CD4-positive, CD25-positive, alpha-beta regulatory T cell (primary cell): ENCODE measurements around the gene FCRL5. TPM values are rescaled to one million over a fixed set of nuclear protein-coding genes. Genes with fewer than 3 reads are reported as not detected.
"Not testable (repeated sequence)": the region's sequence is repeated elsewhere in the genome, so short reads cannot be mapped to it uniquely, and the experiment has no call there.

ENCODE experiments used
- ATAC-seq, 2 donors: fragments of 150-1000 bp; cut with Tn5 transposase; one replicate each; pipeline ENCODE4 v1.10.0; 2021; ENCODE audit warnings: low read depth in 2 of 2, moderate number of reproducible peaks in 2 of 2, moderate library complexity in 1 of 2
- DNase-seq, 3 donors: peaks; one replicate each; pipeline versions ENCODE4 v3.0.0 to v3.0.0-alpha.2; 2012 to 2022; ENCODE audit warnings: mixed read lengths in 1 of 3
- H3K27ac ChIP-seq: one replicate; pipeline ENCODE4 v1.7.0; 2013; ENCODE audit warnings: mild to moderate bottlenecking, low read length; ENCODE audit not compliant: insufficient read depth, poor library complexity, severe bottlenecking
- H3K27me3 ChIP-seq: one replicate; pipeline ENCODE4 v1.7.0; 2013; ENCODE audit warnings: low read length; ENCODE audit not compliant: control insufficient read depth, insufficient read depth
- H3K36me3 ChIP-seq: one replicate; pipeline ENCODE4 v1.7.0; 2013; ENCODE audit warnings: mild to moderate bottlenecking, low read length, moderate library complexity; ENCODE audit not compliant: control insufficient read depth, insufficient read depth
- H3K4me1 ChIP-seq: 2 replicates; pipeline ENCODE4 v1.7.0; 2013; ENCODE audit warnings: mild to moderate bottlenecking, low read length; ENCODE audit not compliant: insufficient read depth, control insufficient read depth, poor library complexity, severe bottlenecking
- H3K4me3 ChIP-seq: one replicate; pipeline ENCODE4 v1.7.0; 2013; ENCODE audit warnings: low read depth, mild to moderate bottlenecking, low read length, moderate library complexity
- H3K9me3 ChIP-seq, 2 experiments: 1 replicate in 1 of 2; 2 replicates in 1 of 2; pipeline ENCODE4 v1.7.0; 2013; ENCODE audit warnings: low read length in 2 of 2, mild to moderate bottlenecking in 1 of 2, moderate library complexity in 1 of 2; ENCODE audit not compliant: control insufficient read depth in 2 of 2
- H3K27ac Mint-ChIP-seq, 3 donors: one replicate each; pipeline ENCODE4 v1.8.0; 2020 to 2022; ENCODE audit warnings: mild to moderate bottlenecking in 3 of 3, mixed read lengths in 3 of 3, moderate library complexity in 2 of 3
- H3K27me3 Mint-ChIP-seq: one replicate; pipeline ENCODE4 v1.8.0; 2022; ENCODE audit warnings: mild to moderate bottlenecking, mixed read lengths
- H3K36me3 Mint-ChIP-seq: one replicate; pipeline ENCODE4 v1.8.0; 2020; ENCODE audit warnings: mixed read lengths
- H3K4me1 Mint-ChIP-seq, 4 donors: one replicate each; pipeline ENCODE4 v1.8.0; 2020 to 2022; ENCODE audit warnings: mixed read lengths in 4 of 4, mild to moderate bottlenecking in 1 of 4
- H3K4me3 Mint-ChIP-seq, 4 donors: one replicate each; pipeline ENCODE4 v1.8.0; 2020 to 2022; ENCODE audit warnings: mild to moderate bottlenecking in 4 of 4, mixed read lengths in 4 of 4, moderate library complexity in 3 of 4
- H3K9me3 Mint-ChIP-seq, 7 donors: one replicate each; pipeline ENCODE4 v1.8.0; 2020 to 2022; ENCODE audit warnings: mixed read lengths in 7 of 7, mild to moderate bottlenecking in 3 of 7, moderate library complexity in 2 of 7
- polyA plus RNA-seq, 4 donors: library from polyadenylated mRNA; unstranded; fragments of 300-500 nt; fragmentation: Illumina TruSeq; gene quantifications; one replicate each; pipeline ENCODE4 v1.2.3, GENCODE V29; 2021
- total RNA-seq: library from RNA; stranded (reverse); gene quantifications from one replicate; pipeline ENCODE4 v1.2.3, GENCODE V29; 2022

Gene FCRL5
- total and polyA plus RNA-seq, 5 donors from 2014 or later = 0.22 TPM; not detected in 4

DNA sequence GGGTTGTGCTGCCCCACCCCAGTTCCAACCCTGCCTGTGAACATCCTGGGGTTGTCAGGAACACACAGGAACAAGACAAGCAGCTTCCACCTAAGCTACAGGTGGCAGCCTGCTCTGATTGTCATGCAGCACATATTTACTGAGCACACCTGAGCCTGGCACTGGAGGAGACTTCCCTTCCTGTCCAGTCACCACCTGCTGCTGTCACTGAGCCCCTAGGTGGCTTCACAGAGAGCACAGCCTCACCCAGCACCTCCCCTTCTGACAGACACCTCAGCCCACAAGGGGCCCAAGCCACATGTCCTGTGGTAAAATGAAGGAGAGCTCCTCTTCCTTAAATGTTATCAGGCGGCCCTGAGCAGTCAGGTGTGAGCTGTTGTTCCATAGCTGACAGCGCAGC, 65.9 kb downstream of the FCRL5 start:
- H3K4me1 ChIP-seq, H3K4me3 Mint-ChIP-seq, H3K36me3 Mint-ChIP-seq, H3K27ac Mint-ChIP-seq, H3K27me3 ChIP-seq, H3K4me1 Mint-ChIP-seq, H3K36me3 ChIP-seq, DNase-seq, H3K4me3 ChIP-seq, H3K9me3 ChIP-seq, H3K27me3 Mint-ChIP-seq, H3K9me3 Mint-ChIP-seq, H3K27ac ChIP-seq, ATAC-seq: not testable (repeated sequence)

DNA sequence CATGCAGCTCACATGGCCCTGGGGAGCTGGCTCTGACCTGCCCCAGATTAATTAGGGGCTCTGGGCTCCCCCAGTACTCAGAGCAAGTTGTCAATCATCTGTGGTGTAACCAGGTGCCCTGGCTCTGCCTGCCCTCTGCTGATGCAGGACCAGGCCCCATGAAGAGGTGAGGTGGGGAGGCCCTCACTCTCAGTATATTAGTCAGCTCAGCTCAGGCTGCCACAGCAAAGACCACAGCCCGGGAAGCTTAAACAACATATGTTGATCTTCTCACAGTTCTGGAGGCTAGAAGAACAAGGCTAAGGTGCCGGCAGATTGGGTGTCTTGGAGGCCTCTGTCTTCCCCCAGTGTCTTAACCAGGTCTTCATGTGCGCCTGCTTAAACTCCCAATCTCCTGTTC, 66.5 kb downstream of the FCRL5 start:
- Histone ChIP-seq H3K4me3 (no peak overlapping the region), H3K9me3 (no peaks in the 10 kb centered on the region), H3K27me3 (no peaks in the 10 kb centered on the region), H3K36me3 (no peaks in the 10 kb centered on the region), H3K27ac (no peak overlapping the region), H3K4me1 (no peaks in the 10 kb centered on the region)
- Mint-ChIP-seq H3K4me3 (no peak overlapping the region), H3K4me1 (peaks cover 0 to 2% (median 0%) of the 10 kb centered on the region in 4 donors), H3K27ac (no peak overlapping the region), H3K9me3 (peaks cover 0 to 3% (median 0%) of the 10 kb centered on the region in 7 donors), H3K36me3 (no peaks in the 10 kb centered on the region), H3K27me3 (peaks cover 8% of the 10 kb centered on the region)
- DNase-seq (no peak), ATAC-seq (no peak)

GRCh38 chr1:157484573-157484972, 67.7 kb downstream of the FCRL5 start:
- H3K9me3 Mint-ChIP-seq = peaks cover 0 to 6% (median under 1%) of the 10 kb centered on the region in 7 donors
- no peaks in the 10 kb centered on the region for H3K27me3 ChIP-seq
- H3K4me3 Mint-ChIP-seq = no peak overlapping the region
- no peaks in the 10 kb centered on the region for H3K36me3 ChIP-seq
- DNase-seq (no peak), ATAC-seq (no peak)
- H3K4me1 Mint-ChIP-seq = peaks cover 0 to 2% (median 0%) of the 10 kb centered on the region in 4 donors
- no peak overlapping the region for H3K4me3 ChIP-seq
- peaks cover 4% of the 10 kb centered on the region for H3K27me3 Mint-ChIP-seq
- H3K4me1 ChIP-seq = no peaks in the 10 kb centered on the region
- no peak overlapping the region for H3K27ac Mint-ChIP-seq
- H3K9me3 ChIP-seq = peaks cover 0 to 3% of the 10 kb centered on the region in 2 experiments
- H3K36me3 Mint-ChIP-seq = peaks cover under 1% of the 10 kb centered on the region
- H3K27ac ChIP-seq = no peak overlapping the region

DNA sequence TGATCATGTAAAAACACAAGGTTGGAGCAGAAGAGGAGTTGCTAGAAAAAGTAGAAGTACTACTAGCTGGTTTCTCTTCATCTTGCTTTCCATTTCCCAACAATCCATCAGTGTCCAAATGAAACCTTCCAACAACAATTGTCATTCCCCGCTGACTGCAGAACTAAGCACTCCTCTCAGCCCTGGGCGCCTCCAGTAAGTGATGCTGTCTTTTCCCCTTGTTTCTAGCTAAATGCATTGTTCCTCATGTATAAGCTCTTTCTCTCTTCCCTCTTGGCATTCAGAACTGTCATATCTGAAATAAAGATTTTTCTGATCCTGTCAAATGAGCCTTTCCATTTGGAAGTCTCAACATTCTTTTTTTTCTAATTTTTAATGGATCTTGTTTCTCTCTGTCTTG, 68.7 kb downstream of the FCRL5 start:
- Mint-ChIP-seq H3K27ac (no peak overlapping the region), H3K4me1 (peaks cover 0 to 2% (median 0%) of the 10 kb centered on the region in 4 donors), H3K9me3 (peaks cover 0 to 10% (median 4%) of the 10 kb centered on the region in 7 donors), H3K27me3 (no peaks in the 10 kb centered on the region), H3K4me3 (no peak overlapping the region), H3K36me3 (peaks cover 7% of the 10 kb centered on the region)
- Histone ChIP-seq H3K9me3 (peaks cover 0 to 3% of the 10 kb centered on the region in 2 experiments), H3K4me3 (no peak overlapping the region), H3K36me3 (no peaks in the 10 kb centered on the region), H3K27me3 (no peaks in the 10 kb centered on the region), H3K27ac (no peak overlapping the region), H3K4me1 (no peaks in the 10 kb centered on the region)
- no peak for DNase-seq
- no peak for ATAC-seq

DNA sequence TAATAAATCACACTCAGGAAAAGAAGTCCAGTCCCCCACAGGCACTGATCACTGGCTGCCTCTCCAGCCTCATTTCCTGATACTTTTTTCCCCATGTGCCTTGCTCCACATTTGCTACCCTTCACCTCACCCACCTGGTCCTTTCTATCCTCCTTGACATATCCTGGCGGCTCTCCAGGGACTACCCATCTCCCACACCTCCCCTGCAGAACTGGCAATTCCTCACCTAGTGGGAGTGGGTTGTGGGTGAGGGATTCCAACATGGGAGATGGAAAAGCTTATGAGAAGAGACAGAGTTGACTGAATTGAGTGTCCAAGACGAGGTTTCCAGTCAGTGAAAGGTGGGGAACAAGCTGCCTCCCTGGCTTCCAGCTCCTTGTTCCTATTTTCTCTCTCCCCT, 69.6 kb downstream of the FCRL5 start:
- Mint-ChIP-seq H3K36me3 (peaks cover 7% of the 10 kb centered on the region), H3K9me3 (peaks cover 0 to 19% (median 6%) of the 10 kb centered on the region in 7 donors), H3K4me1 (peaks cover 0 to 2% (median 0%) of the 10 kb centered on the region in 4 donors), H3K27me3 (no peaks in the 10 kb centered on the region), H3K27ac (no peak overlapping the region), H3K4me3 (no peak overlapping the region)
- H3K9me3 ChIP-seq = peaks cover 0 to 3% of the 10 kb centered on the region in 2 experiments
- no peak overlapping the region for H3K4me3 ChIP-seq
- no peak overlapping the region for H3K27ac ChIP-seq
- H3K4me1 ChIP-seq = no peaks in the 10 kb centered on the region
- no peaks in the 10 kb centered on the region for H3K27me3 ChIP-seq
- H3K36me3 ChIP-seq = no peaks in the 10 kb centered on the region
- ATAC-seq = no peak
- no peak for DNase-seq

GRCh38 chr1:157482174-157482573, 70.1 kb downstream of the FCRL5 start:
- no peak overlapping the region for H3K27ac Mint-ChIP-seq
- Histone ChIP-seq H3K27me3 (no peaks in the 10 kb centered on the region), H3K9me3 (peaks cover 0 to 3% of the 10 kb centered on the region in 2 experiments), H3K36me3 (no peaks in the 10 kb centered on the region), H3K27ac (no peak overlapping the region), H3K4me3 (no peak overlapping the region), H3K4me1 (no peaks in the 10 kb centered on the region)
- no peak overlapping the region for H3K4me3 Mint-ChIP-seq
- peaks cover 7% of the 10 kb centered on the region for H3K36me3 Mint-ChIP-seq
- peaks cover 0 to 23% (median 6%) of the 10 kb centered on the region in 7 donors for H3K9me3 Mint-ChIP-seq
- DNase-seq = no peak
- no peaks in the 10 kb centered on the region for H3K27me3 Mint-ChIP-seq
- no peak for ATAC-seq
- H3K4me1 Mint-ChIP-seq = peaks cover 0 to 2% (median 0%) of the 10 kb centered on the region in 4 donors

GRCh38 chr1:157478030-157478429, 74.3 kb downstream of the FCRL5 start:
- Histone ChIP-seq H3K36me3 (no peaks in the 10 kb centered on the region), H3K27me3 (no peaks in the 10 kb centered on the region), H3K4me1 (no peaks in the 10 kb centered on the region), H3K27ac (no peak overlapping the region), H3K9me3 (peaks cover 3 to 6% of the 10 kb centered on the region in 2 experiments), H3K4me3 (no peak overlapping the region)
- H3K4me3 Mint-ChIP-seq = no peak overlapping the region
- DNase-seq (no peak), ATAC-seq (no peak)
- peaks cover 10% of the 10 kb centered on the region for H3K27me3 Mint-ChIP-seq
- H3K9me3 Mint-ChIP-seq = peaks cover 0 to 42% (median 7%) of the 10 kb centered on the region in 7 donors
- H3K27ac Mint-ChIP-seq = no peak overlapping the region
- H3K36me3 Mint-ChIP-seq = peaks cover 7% of the 10 kb centered on the region
- peaks cover 0 to 1% (median 0%) of the 10 kb centered on the region in 4 donors for H3K4me1 Mint-ChIP-seq

DNA sequence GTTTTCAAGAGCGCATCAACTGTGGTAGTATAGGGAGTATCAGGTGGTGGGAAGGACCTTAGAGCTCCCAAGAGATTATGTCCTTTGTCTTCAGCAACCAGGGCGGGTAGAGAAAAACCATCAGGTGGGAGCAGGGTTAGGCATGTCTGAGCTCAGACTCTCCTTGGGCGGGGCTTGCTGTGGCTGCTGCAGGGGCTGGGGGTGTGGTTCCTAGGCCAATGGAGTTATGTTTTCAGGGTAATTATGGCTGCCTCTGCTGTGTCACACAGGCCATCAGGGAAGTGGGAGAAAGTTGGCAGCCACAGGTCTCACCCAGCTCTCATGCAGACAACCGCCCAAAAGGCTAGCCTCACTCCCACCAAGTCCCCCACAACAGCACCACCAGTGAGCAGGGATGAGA, 74.9 kb downstream of the FCRL5 start:
- H3K27me3 ChIP-seq = no peaks in the 10 kb centered on the region
- DNase-seq (no peak), ATAC-seq (no peak)
- H3K9me3 Mint-ChIP-seq = peaks cover 0 to 42% (median 7%) of the 10 kb centered on the region in 7 donors
- peaks cover 3 to 6% of the 10 kb centered on the region in 2 experiments for H3K9me3 ChIP-seq
- peaks cover 7% of the 10 kb centered on the region for H3K36me3 Mint-ChIP-seq
- no peak overlapping the region for H3K27ac Mint-ChIP-seq
- no peaks in the 10 kb centered on the region for H3K4me1 ChIP-seq
- no peaks in the 10 kb centered on the region for H3K4me1 Mint-ChIP-seq
- no peak overlapping the region for H3K4me3 Mint-ChIP-seq
- H3K27ac ChIP-seq = no peak overlapping the region
- H3K36me3 ChIP-seq = no peaks in the 10 kb centered on the region
- no peak overlapping the region for H3K4me3 ChIP-seq
- peaks cover 11% of the 10 kb centered on the region for H3K27me3 Mint-ChIP-seq
